ENCODE data around the gene AGBL1.

AGBL1 gene

GRCh38 chr15:86906376-86906775 lies 826.7 kb downstream of the AGBL1 start:
- no peaks in the 10 kb centered on the region for H3K4me1 Mint-ChIP-seq (ENCODE audit: low read depth in 2 of 2)
- ATAC-seq (replicated peaks), result no peak
- H3K27me3 Mint-ChIP-seq, result peaks cover 14 to 33% of the 10 kb centered on the region in 2 donors
- H3K4me3 Mint-ChIP-seq, result no peak overlapping the region
- H3K9me3 Mint-ChIP-seq, result no peaks in the 10 kb centered on the region
- H3K27ac Mint-ChIP-seq, result no peak overlapping the region
- no peak for DNase-seq
- no peaks in the 10 kb centered on the region for H3K36me3 Mint-ChIP-seq (ENCODE audit: insufficient read depth)

- Mint-ChIP-seq H3K9me3 (no peaks in the 10 kb centered on the region), H3K27ac (no peak overlapping the region), H3K27me3 (peaks cover 13 to 14% of the 10 kb centered on the region in 2 donors), H3K4me3 (no peak overlapping the region), H3K4me1 (ENCODE audit: low read depth in 2 of 2) (no peaks in the 10 kb centered on the region), H3K36me3 (ENCODE audit: insufficient read depth) (no peaks in the 10 kb centered on the region)
- ATAC-seq (replicated peaks) (no peak), DNase-seq (no peak)
These were observed 831.4 kb downstream of the AGBL1 start for GRCh38 chr15:86911022-86911421.

- Mint-ChIP-seq H3K36me3 (ENCODE audit: insufficient read depth) (no peaks in the 10 kb centered on the region), H3K4me1 (ENCODE audit: low read depth in 2 of 2) (no peaks in the 10 kb centered on the region), H3K27ac (no peak overlapping the region), H3K4me3 (no peak overlapping the region), H3K27me3 (peaks cover 0 to 10% of the 10 kb centered on the region in 2 donors), H3K9me3 (no peaks in the 10 kb centered on the region)
- DNase-seq (no peak), ATAC-seq (replicated peaks) (no peak)
These were observed 833.0 kb downstream of the AGBL1 start for GRCh38 chr15:86912661-86913060.

DNA sequence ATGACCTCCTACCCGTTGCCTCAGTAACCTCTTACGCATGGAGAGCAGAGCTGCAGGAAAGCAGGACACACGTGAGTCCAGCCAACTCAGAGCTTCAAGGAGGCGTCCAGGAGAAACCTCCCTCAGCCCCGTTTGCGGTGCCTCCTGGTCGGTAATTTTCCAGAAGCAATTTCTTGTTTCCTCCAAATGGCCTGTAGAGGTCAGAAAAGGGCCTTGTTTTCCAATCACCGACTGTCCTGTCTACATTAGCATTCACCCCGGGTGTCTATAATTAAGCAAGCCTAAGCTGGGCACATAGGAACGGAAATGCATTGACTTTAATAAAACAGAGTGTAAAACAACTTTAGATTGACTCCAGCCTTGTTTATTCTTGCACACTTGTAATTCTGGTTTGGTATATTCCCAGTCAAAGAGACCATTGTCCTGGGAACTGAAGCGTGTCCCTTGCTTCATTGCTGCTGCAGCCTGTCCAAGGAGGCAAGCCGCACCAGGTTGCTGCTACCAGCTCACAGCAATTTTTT lies 836.2 kb downstream of the AGBL1 start:
- Mint-ChIP-seq H3K27ac (no peak overlapping the region), H3K4me1 (ENCODE audit: low read depth in 2 of 2) (no peaks in the 10 kb centered on the region), H3K27me3 (peaks cover 5 to 15% of the 10 kb centered on the region in 2 donors), H3K4me3 (no peak overlapping the region), H3K9me3 (no peaks in the 10 kb centered on the region), H3K36me3 (ENCODE audit: insufficient read depth) (no peaks in the 10 kb centered on the region)
- ATAC-seq (replicated peaks), result no peak
- no peak for DNase-seq

- Mint-ChIP-seq H3K36me3 (ENCODE audit: insufficient read depth) (no peaks in the 10 kb centered on the region), H3K27ac (no peak overlapping the region), H3K4me1 (ENCODE audit: low read depth in 2 of 2) (no peaks in the 10 kb centered on the region), H3K4me3 (no peak overlapping the region), H3K27me3 (peaks cover 8 to 15% of the 10 kb centered on the region in 2 donors), H3K9me3 (no peaks in the 10 kb centered on the region)
- ATAC-seq (replicated peaks) (no peak), DNase-seq (no peak)
These were observed 837.1 kb downstream of the AGBL1 start for GRCh38 chr15:86916671-86917360.

DNA sequence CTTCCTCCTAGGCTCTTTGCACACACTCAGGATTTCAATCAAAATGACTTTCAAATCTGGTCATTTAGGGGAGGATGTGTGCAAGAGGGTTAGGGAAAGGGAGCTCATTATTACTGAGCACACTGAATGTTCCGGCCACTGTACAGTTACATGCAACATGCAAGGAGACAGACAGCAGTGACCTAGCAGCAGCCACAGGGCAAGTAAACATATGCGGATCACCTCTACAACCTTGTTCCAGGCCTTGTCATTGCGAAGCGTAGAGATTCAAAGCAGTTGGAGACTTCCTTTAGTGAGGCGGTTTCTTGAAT lies 837.6 kb downstream of the AGBL1 start:
- H3K27ac Mint-ChIP-seq, result no peak overlapping the region
- H3K36me3 Mint-ChIP-seq (ENCODE audit: insufficient read depth), result no peaks in the 10 kb centered on the region
- DNase-seq, result no peak
- no peak overlapping the region for H3K4me3 Mint-ChIP-seq
- ATAC-seq (replicated peaks), result no peak
- no peaks in the 10 kb centered on the region for H3K9me3 Mint-ChIP-seq
- peaks cover 8 to 15% of the 10 kb centered on the region in 2 donors for H3K27me3 Mint-ChIP-seq
- no peaks in the 10 kb centered on the region for H3K4me1 Mint-ChIP-seq (ENCODE audit: low read depth in 2 of 2)

- Mint-ChIP-seq H3K9me3 (peaks cover 0 to 2% of the 10 kb centered on the region in 2 donors), H3K36me3 (ENCODE audit: insufficient read depth) (no peaks in the 10 kb centered on the region), H3K27me3 (peaks cover 8 to 10% of the 10 kb centered on the region in 2 donors), H3K4me1 (ENCODE audit: low read depth in 2 of 2) (no peaks in the 10 kb centered on the region), H3K27ac (no peak overlapping the region), H3K4me3 (no peak overlapping the region)
- ATAC-seq (replicated peaks) (no peak), DNase-seq (no peak)
These were observed 839.9 kb downstream of the AGBL1 start for GRCh38 chr15:86919581-86919980.

DNA sequence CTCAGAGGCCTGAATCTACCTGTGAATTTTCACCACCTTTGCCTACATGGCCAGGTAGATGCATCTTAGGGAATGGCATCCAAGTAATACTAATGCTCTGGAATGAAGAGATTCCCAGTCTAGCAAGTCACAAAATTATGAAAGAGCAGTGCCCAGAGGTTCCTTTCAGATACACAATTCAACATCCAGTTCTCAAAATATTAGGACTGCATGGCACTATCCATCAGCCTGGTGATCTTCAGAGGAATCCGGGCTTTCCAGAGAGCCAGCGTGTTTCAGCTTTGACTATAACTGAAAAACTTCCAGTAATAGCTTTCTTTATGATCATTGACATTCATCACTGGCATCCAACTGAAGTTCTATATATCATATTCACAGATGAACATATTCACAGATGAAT lies 849.8 kb downstream of the AGBL1 start:
- H3K27ac Mint-ChIP-seq, result no peak overlapping the region
- peaks cover 11 to 17% of the 10 kb centered on the region in 2 donors for H3K27me3 Mint-ChIP-seq
- H3K4me1 Mint-ChIP-seq (ENCODE audit: low read depth in 2 of 2), result no peaks in the 10 kb centered on the region
- H3K4me3 Mint-ChIP-seq, result no peak overlapping the region
- DNase-seq (no peak), ATAC-seq (replicated peaks) (no peak)
- no peaks in the 10 kb centered on the region for H3K36me3 Mint-ChIP-seq (ENCODE audit: insufficient read depth)
- peaks cover 0 to 4% of the 10 kb centered on the region in 2 donors for H3K9me3 Mint-ChIP-seq

DNA sequence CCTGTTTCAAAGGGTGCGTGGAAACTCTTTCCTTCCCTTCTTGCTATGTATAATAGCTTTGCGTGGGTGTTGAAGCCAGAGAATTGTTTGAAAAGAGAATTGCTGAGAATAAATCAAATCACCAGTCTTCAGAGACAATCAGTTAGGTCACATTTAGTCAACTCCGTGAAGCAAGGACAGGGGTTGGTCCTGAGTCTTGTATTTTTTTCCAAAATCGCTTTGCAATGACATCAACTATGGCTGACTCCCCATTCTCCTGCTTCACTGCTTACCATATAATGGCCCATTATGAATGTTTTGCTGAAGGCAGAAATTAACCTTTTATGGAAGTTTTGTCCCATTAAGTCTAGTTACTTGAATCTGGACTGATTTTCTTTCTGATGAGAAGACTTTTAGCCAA lies 852.8 kb downstream of the AGBL1 start:
- ATAC-seq (replicated peaks), result no peak
- no peaks in the 10 kb centered on the region for H3K9me3 Mint-ChIP-seq
- peaks cover 11 to 17% of the 10 kb centered on the region in 2 donors for H3K27me3 Mint-ChIP-seq
- H3K27ac Mint-ChIP-seq, result no peak overlapping the region
- DNase-seq, result no peak
- H3K4me1 Mint-ChIP-seq (ENCODE audit: low read depth in 2 of 2), result no peaks in the 10 kb centered on the region
- no peaks in the 10 kb centered on the region for H3K36me3 Mint-ChIP-seq (ENCODE audit: insufficient read depth)
- no peak overlapping the region for H3K4me3 Mint-ChIP-seq

DNA sequence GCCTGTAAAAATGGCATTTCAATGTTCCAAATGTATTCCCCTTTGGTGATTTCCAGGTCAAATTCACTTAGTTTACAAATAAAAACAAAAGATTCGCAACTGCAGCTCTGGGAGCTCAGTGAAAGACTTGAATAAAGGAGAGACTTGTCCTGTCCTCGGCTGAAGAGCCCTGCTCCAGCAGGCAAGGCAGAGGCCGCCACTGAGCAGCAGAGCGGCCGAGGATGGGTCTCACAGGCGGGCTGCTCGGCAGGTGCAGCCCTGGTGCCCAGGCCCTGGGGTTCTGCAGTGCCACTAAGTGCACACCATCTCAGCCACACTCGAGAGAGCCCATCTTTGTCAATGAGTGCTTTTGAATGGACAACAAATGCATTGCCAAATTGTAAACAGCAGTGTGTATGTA lies 856.2 kb downstream of the AGBL1 start:
- Mint-ChIP-seq H3K4me1 (ENCODE audit: low read depth in 2 of 2) (no peaks in the 10 kb centered on the region), H3K36me3 (ENCODE audit: insufficient read depth) (no peaks in the 10 kb centered on the region), H3K27ac (no peak overlapping the region), H3K27me3 (peaks cover 11 to 17% of the 10 kb centered on the region in 2 donors), H3K4me3 (no peak overlapping the region), H3K9me3 (no peaks in the 10 kb centered on the region)
- DNase-seq (no peak), ATAC-seq (replicated peaks) (no peak)

DNA sequence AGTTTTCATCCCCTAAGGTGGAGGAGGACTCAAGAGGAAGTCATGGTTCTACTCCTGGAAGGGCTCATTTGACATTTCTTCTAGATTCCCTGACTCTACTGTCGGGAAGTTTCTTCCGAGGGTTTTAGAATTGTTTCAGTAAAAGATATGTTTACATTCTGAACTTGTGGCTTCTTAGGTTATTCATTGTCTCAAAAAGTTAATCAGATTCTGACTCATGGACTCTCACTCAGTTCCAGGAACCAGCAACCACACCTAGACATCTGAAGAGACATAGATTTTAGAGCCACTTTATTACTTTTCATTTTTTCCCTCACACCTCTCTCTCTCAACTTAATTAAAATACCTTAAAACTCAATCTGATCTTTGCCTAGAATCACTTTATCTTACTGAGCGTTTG lies 862.6 kb downstream of the AGBL1 start:
- no peak for DNase-seq
- Mint-ChIP-seq H3K4me1 (ENCODE audit: low read depth in 2 of 2) (no peaks in the 10 kb centered on the region), H3K4me3 (no peak overlapping the region), H3K27me3 (peaks cover 7 to 21% of the 10 kb centered on the region in 2 donors), H3K9me3 (peaks cover 0 to 2% of the 10 kb centered on the region in 2 donors), H3K27ac (no peak overlapping the region), H3K36me3 (ENCODE audit: insufficient read depth) (no peaks in the 10 kb centered on the region)
- no peak for ATAC-seq (replicated peaks)

DNA sequence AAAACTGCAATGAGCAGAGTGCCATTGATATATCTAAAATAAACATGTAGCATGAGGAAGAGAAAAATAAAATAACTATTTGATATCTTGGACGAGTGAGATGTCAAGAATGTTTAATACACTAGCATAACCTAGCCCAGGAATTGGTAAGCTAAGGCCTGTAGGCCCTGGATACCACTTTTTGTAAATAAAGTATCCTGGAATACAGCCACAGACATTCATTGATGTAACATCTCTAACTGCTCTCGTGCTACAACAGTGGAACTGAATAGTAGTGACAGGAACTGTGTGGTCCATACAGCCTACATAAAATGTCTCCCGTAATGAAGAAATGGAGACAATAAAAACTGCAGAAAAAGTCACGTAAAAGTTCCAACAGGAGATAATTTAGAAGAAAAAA lies 869.0 kb downstream of the AGBL1 start:
- ATAC-seq (replicated peaks) (no peak), DNase-seq (no peak)
- no peak overlapping the region for H3K4me3 Mint-ChIP-seq
- H3K27ac Mint-ChIP-seq, result no peak overlapping the region
- H3K4me1 Mint-ChIP-seq (ENCODE audit: low read depth in 2 of 2), result no peaks in the 10 kb centered on the region
- H3K9me3 Mint-ChIP-seq, result peaks cover 0 to 1% of the 10 kb centered on the region in 2 donors
- no peaks in the 10 kb centered on the region for H3K36me3 Mint-ChIP-seq (ENCODE audit: insufficient read depth)
- peaks cover 8 to 16% of the 10 kb centered on the region in 2 donors for H3K27me3 Mint-ChIP-seq

- Mint-ChIP-seq H3K27me3 (no peaks in the 10 kb centered on the region), H3K27ac (no peak overlapping the region), H3K36me3 (ENCODE audit: insufficient read depth) (no peaks in the 10 kb centered on the region), H3K4me3 (no peak overlapping the region), H3K4me1 (ENCODE audit: low read depth in 2 of 2) (no peaks in the 10 kb centered on the region), H3K9me3 (no peaks in the 10 kb centered on the region)
- DNase-seq (no peak), ATAC-seq (replicated peaks) (no peak)
These were observed 879.6 kb downstream of the AGBL1 start for GRCh38 chr15:86959254-86959653.

- Mint-ChIP-seq H3K9me3 (no peaks in the 10 kb centered on the region), H3K36me3 (ENCODE audit: insufficient read depth) (no peaks in the 10 kb centered on the region)
These were observed 882.0 kb downstream of the AGBL1 start for GRCh38 chr15:86961669-86962068.

More at GRCh38 chr15:86961669-86962068, 882.0 kb downstream of the AGBL1 start:
- DNase-seq (no peak), ATAC-seq (replicated peaks) (no peak)
- Mint-ChIP-seq H3K27ac (no peak overlapping the region), H3K4me1 (ENCODE audit: low read depth in 2 of 2) (no peaks in the 10 kb centered on the region), H3K27me3 (no peaks in the 10 kb centered on the region), H3K4me3 (no peak overlapping the region)

Measured in effector memory CD8-positive, alpha-beta T cell (primary cell).